NCI-H187 treated with DMSO at 0.1 percent for 48 hours (cell line): ENCODE data around the gene EXTL1.

Source experiments
- DNase-seq: peaks from one replicate; lab custom pipeline; 2025; lab: John Stamatoyannopoulos, UW

The EXTL1 gene

GRCh38 chr1:26070963-26071342 is 49.4 kb downstream of the EXTL1 start:
- DNase-seq, result no peak

- DNase-seq, result no peak
Observed at GRCh38 chr1:26072305-26072704, 50.7 kb downstream of the EXTL1 start.

GRCh38 chr1:26075421-26076144 is 54.0 kb downstream of the EXTL1 start:
- no peak for DNase-seq

GRCh38 chr1:26077524-26077923 is 55.9 kb downstream of the EXTL1 start:
- DNase-seq, result no peak

GRCh38 chr1:26078286-26079177 is 57.0 kb downstream of the EXTL1 start:
- DNase-seq, result no peak

- DNase-seq, result no peak
Observed at GRCh38 chr1:26079178-26079563, 57.6 kb downstream of the EXTL1 start.

- no peak for DNase-seq
Observed at GRCh38 chr1:26079960-26080814, 58.6 kb downstream of the EXTL1 start.

- DNase-seq, result no peak
Observed at GRCh38 chr1:26081267-26082019, 59.9 kb downstream of the EXTL1 start.

- no peak for DNase-seq
Observed at GRCh38 chr1:26082020-26082350, 60.4 kb downstream of the EXTL1 start.

GRCh38 chr1:26083208-26083607 is 61.6 kb downstream of the EXTL1 start:
- no peak for DNase-seq

GRCh38 chr1:26084091-26084561 is 62.6 kb downstream of the EXTL1 start:
- DNase-seq, result no peak

- DNase-seq, result no peak
Observed at GRCh38 chr1:26084844-26085243, 63.3 kb downstream of the EXTL1 start.
